Mucosa of rectum (tissue), 2 donors: ENCODE data around the gene C6orf136.
"Not testable (repeated sequence)": the region's sequence is repeated elsewhere in the genome, so short reads cannot be mapped to it uniquely, and the experiment has no call there.

Experiments
- H3K27ac ChIP-seq, 2 donors: one replicate each; pipeline ENCODE4 v1.7.0; 2013; ENCODE audit warnings: inconsistent platforms in 2 of 2, low read depth in 2 of 2, low read length in 2 of 2
- H3K27me3 ChIP-seq, 2 donors: one replicate each; pipeline ENCODE4 v1.7.0; 2013; ENCODE audit warnings: low read length in 2 of 2; ENCODE audit not compliant: control insufficient read depth in 2 of 2, insufficient read depth in 2 of 2
- H3K36me3 ChIP-seq, 2 donors: one replicate each; pipeline ENCODE4 v1.7.0; 2013; ENCODE audit warnings: low read length in 2 of 2; ENCODE audit not compliant: control insufficient read depth in 2 of 2, insufficient read depth in 2 of 2
- H3K4me1 ChIP-seq, 2 donors: one replicate each; pipeline ENCODE4 v1.7.0; 2013; ENCODE audit warnings: low read length in 2 of 2, mild to moderate bottlenecking in 1 of 2; ENCODE audit not compliant: control insufficient read depth in 2 of 2, insufficient read depth in 2 of 2
- H3K4me3 ChIP-seq, 2 donors: one replicate each; pipeline ENCODE4 v1.7.0; 2013; ENCODE audit warnings: low read length in 2 of 2
- H3K9ac ChIP-seq, 2 donors: one replicate each; pipeline ENCODE4 v1.7.0; 2013; ENCODE audit warnings: low read length in 2 of 2, low read depth in 1 of 2, mild to moderate bottlenecking in 1 of 2
- H3K9me3 ChIP-seq, 2 donors: one replicate each; pipeline ENCODE4 v1.7.0; 2013; ENCODE audit warnings: low read length in 2 of 2; ENCODE audit not compliant: control insufficient read depth in 2 of 2
- donor health status: healthy.
- donor health status: Normal muscosa, but diverticular disease.

C6orf136 gene, protein sequence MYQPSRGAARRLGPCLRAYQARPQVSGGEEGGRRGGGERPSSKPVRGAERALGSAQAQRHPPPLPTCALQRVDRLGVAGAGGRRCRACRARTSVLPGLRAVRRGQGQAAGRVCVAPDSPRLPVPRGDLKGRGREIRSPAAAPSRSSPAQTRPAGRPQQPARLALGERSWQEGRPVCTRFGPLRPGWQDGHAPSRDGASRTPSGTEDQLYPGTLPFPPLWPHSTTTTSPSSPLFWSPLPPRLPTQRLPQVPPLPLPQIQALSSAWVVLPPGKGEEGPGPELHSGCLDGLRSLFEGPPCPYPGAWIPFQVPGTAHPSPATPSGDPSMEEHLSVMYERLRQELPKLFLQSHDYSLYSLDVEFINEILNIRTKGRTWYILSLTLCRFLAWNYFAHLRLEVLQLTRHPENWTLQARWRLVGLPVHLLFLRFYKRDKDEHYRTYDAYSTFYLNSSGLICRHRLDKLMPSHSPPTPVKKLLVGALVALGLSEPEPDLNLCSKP

GRCh38 chr6:30646450-30647241 is at the start of gene C6orf136:
TSS of gene C6orf136 (plus strand) at chr6:30647133. CDS start at chr6:30647232, 99 bp downstream.
- H3K4me3 ChIP-seq = peak within 1 kb of the TSS; percentile 86
- peaks cover 18 to 24% of the 10 kb centered on the region in 2 donors for H3K4me1 ChIP-seq
- peak within 1 kb of the TSS; percentile 99 for H3K27ac ChIP-seq
- peaks cover 27 to 38% of the 10 kb centered on the region in 2 donors for H3K36me3 ChIP-seq
- no peaks in the 10 kb centered on the region for H3K9me3 ChIP-seq
- H3K9ac ChIP-seq = peak within 1 kb of the TSS; percentile 94 to 98
- H3K27me3 ChIP-seq = no peaks in the 10 kb centered on the region

- H3K9ac ChIP-seq, H3K27ac ChIP-seq, H3K27me3 ChIP-seq, H3K4me1 ChIP-seq, H3K9me3 ChIP-seq, H3K4me3 ChIP-seq: not testable (repeated sequence)
- peaks cover 22 to 24% of the 10 kb centered on the region in 2 donors for H3K36me3 ChIP-seq
Observed at GRCh38 chr6:30597315-30598144, 49.4 kb upstream of the C6orf136 start.

GRCh38 chr6:30598912-30599624 is 47.9 kb upstream of the C6orf136 start:
- peaks cover 37 to 39% of the 10 kb centered on the region in 2 donors for H3K36me3 ChIP-seq
- no peaks in the 10 kb centered on the region for H3K4me1 ChIP-seq
- H3K27ac ChIP-seq = no peak overlapping the region
- H3K4me3 ChIP-seq = no peak overlapping the region
- H3K9ac ChIP-seq = no peak overlapping the region
- no peaks in the 10 kb centered on the region for H3K27me3 ChIP-seq
- H3K9me3 ChIP-seq = no peaks in the 10 kb centered on the region

DNA sequence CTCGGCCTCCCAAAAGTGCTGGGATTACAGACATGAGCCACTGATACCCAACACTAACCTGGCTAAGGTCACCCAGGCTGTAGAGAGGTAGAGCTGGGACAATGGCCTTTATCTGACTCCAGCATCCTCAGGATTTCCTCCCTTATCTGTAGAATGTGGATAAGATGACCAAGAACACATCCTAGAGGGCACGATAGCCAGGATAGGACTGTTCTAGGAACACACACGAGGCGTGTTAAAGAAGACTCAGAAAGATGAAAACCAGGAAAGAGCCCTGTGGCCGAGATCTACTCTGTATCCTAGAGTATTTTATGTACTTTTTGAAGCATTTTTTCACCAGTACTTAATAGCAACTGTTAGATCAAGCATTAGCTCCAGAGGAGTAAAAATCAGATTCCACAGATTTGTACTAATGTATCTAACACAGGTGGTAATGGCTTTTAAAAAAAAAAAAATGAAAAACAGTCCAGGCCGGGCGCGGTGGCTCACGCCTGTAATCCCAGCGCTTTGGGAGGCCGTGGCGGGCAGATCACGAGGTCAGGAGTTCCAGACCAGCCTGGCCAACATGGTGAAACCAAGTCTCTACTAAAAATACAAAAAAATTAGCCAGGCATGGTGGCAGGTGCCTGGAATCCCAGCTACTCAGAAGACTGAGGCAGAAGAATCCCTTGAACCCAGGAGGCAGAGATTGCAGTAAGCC is 47.2 kb upstream of the C6orf136 start:
- no peaks in the 10 kb centered on the region for H3K27me3 ChIP-seq
- no peaks in the 10 kb centered on the region for H3K9me3 ChIP-seq
- no peak overlapping the region for H3K4me3 ChIP-seq
- no peak overlapping the region for H3K9ac ChIP-seq
- H3K36me3 ChIP-seq = peaks cover 43 to 45% of the 10 kb centered on the region in 2 donors
- no peak overlapping the region for H3K27ac ChIP-seq
- H3K4me1 ChIP-seq = no peaks in the 10 kb centered on the region

GRCh38 chr6:30600451-30600961 is 46.4 kb upstream of the C6orf136 start:
- Histone ChIP-seq H3K36me3 (peaks cover 50 to 51% of the 10 kb centered on the region in 2 donors), H3K9me3 (no peaks in the 10 kb centered on the region), H3K27me3 (no peaks in the 10 kb centered on the region), H3K27ac (no peak overlapping the region), H3K4me3 (no peak overlapping the region), H3K9ac (no peak overlapping the region), H3K4me1 (no peaks in the 10 kb centered on the region)

GRCh38 chr6:30601436-30601814 is 45.5 kb upstream of the C6orf136 start:
- H3K9me3 ChIP-seq = no peaks in the 10 kb centered on the region
- peaks cover 58 to 59% of the 10 kb centered on the region in 2 donors for H3K36me3 ChIP-seq
- no peaks in the 10 kb centered on the region for H3K4me1 ChIP-seq
- no peak overlapping the region for H3K4me3 ChIP-seq
- no peak overlapping the region for H3K9ac ChIP-seq
- H3K27me3 ChIP-seq = no peaks in the 10 kb centered on the region
- no peak overlapping the region for H3K27ac ChIP-seq

GRCh38 chr6:30601815-30602641 is 44.9 kb upstream of the C6orf136 start:
- H3K27ac ChIP-seq = no peak overlapping the region
- no peaks in the 10 kb centered on the region for H3K27me3 ChIP-seq
- H3K9me3 ChIP-seq = no peaks in the 10 kb centered on the region
- H3K4me1 ChIP-seq = no peaks in the 10 kb centered on the region
- peaks cover 64 to 65% of the 10 kb centered on the region in 2 donors for H3K36me3 ChIP-seq
- no peak overlapping the region for H3K9ac ChIP-seq
- H3K4me3 ChIP-seq = no peak overlapping the region

- Histone ChIP-seq H3K36me3 (peaks cover 81 to 82% of the 10 kb centered on the region in 2 donors), H3K9ac (no peak overlapping the region)
Observed at GRCh38 chr6:30603961-30604360, 43.0 kb upstream of the C6orf136 start.

More at GRCh38 chr6:30603961-30604360, 43.0 kb upstream of the C6orf136 start:
- Histone ChIP-seq H3K27me3 (no peaks in the 10 kb centered on the region), H3K27ac (no peak overlapping the region), H3K4me1 (no peaks in the 10 kb centered on the region), H3K4me3 (no peak overlapping the region), H3K9me3 (no peaks in the 10 kb centered on the region)
